ENCODE results near the gene KIF26B. TPM values are rescaled to one million over a fixed set of nuclear protein-coding genes. Genes with fewer than 3 reads are reported as not detected.

KIF26B gene
- total and polyA plus RNA-seq, 10 of the 15 experiments (the other 5 are each of a cell fraction or from before 2014, with no cell fraction given) = 0.35 to 11.6 (median 2.2) TPM

- ChIA-PET RAD21 (ENCODE audit: unreplicated experiment) (no interaction called here), SMC1A (ENCODE audit: uncharacterized antibody, unreplicated experiment) (no interaction called here), POLR2A (no interaction called here), CTCF (no interaction called here)
- intact Hi-C loops (cut with micrococcal nuclease; ENCODE audit: unreplicated experiment) = no loop called here
- WGBS (ENCODE audit: insufficient coverage, insufficient replicate concordance, low lambda C conversion rate, missing lambda C conversion rate) = 24% methylated on average over 9 of the region's 9 CpGs
- Histone ChIP-seq H3K9ac (ENCODE audit: control insufficient read depth, insufficient read depth, low read length) (no peak overlapping the region), H3K27me3 (replicated peaks in 1 of 2; ENCODE audit: control insufficient read depth in 2 of 2, insufficient read depth in 2 of 2, low read length in 1 of 2) (no peaks in the 10 kb centered on the region), H4K20me1 (ENCODE audit: control insufficient read depth, insufficient read depth) (no peaks in the 10 kb centered on the region), H3K4me1 (ENCODE audit: control insufficient read depth, insufficient read depth, low read length) (no peaks in the 10 kb centered on the region), H3K27ac (ENCODE audit: control insufficient read depth, insufficient read depth) (no peak overlapping the region), H3K4me2 (ENCODE audit: control insufficient read depth, insufficient read depth) (no peak overlapping the region), H3K79me2 (ENCODE audit: control insufficient read depth, insufficient read depth, low read length) (no peaks in the 10 kb centered on the region), H3K36me3 (ENCODE audit: control insufficient read depth in 2 of 2, insufficient read depth in 2 of 2, low read length in 1 of 2) (no peaks in the 10 kb centered on the region), H3K9me3 (replicated peaks; ENCODE audit: control insufficient read depth, insufficient read depth, low read length) (no peaks in the 10 kb centered on the region), H3K4me3 (no peak overlapping the region), H2AFZ (ENCODE audit: control insufficient read depth, low read depth, low read length) (no peak overlapping the region)
- ATAC-seq (no peak), DNase-seq (ENCODE audit: low read depth, low spot score) (no peak), FAIRE-seq (no peak)
- no TSS peak for BruUV-seq (replicated peaks)
- in situ Hi-C loops (cut with MboI) = no loop called here
- TF ChIP-seq CHD1 (IDR thresholded peaks at IDR 0.05; ENCODE audit: low read depth, low read length) (no peak), JUND (IDR thresholded peaks at IDR 0.05; ENCODE audit: low read depth, low read length) (no peak), ATF7 (IDR thresholded peaks at IDR 0.05; ENCODE audit: low read depth) (no peak), ZNF384 (IDR thresholded peaks at IDR 0.05; ENCODE audit: borderline replicate concordance, low read depth, low read length) (no peak), PML (IDR thresholded peaks at IDR 0.05; ENCODE audit: low read length) (no peak), TCF7 (IDR thresholded peaks at IDR 0.05; ENCODE audit: borderline replicate concordance) (no peak), STAT3 (IDR thresholded peaks at IDR 0.05; ENCODE audit: low read depth, low read length) (no peak), LARP7 (IDR thresholded peaks at IDR 0.05) (no peak), SUZ12 (IDR thresholded peaks at IDR 0.05; ENCODE audit: unreplicated experiment) (no peak)
Measured at GRCh38 chr1:245409341-245410195, 254.8 kb downstream of the KIF26B start.
